T-helper 9 cell (primary cell): ENCODE results near the gene EVL.

Experiments
- DNase-seq: peaks from one replicate; pipeline ENCODE4 v3.0.0-alpha.2; 2020

Gene EVL

DNA sequence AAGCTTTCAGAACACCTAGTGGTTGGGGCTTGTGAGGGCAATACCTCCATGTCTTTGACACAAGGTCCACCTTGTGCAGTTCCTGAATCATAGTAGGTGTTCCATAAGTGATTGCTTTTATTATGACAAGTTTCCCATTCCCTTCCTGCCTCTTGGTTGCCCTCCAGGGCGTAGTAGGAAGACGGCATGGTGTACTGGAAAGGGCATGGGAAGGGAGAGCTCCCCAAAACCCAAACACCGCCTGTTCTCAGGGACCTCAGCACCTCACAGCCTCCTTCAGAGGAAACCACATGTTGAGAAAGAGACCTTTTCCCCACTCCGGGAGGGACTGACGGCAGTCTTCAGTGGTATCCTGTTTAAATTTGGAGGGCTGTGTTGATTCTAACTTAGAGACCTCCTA lies 21.1 kb downstream of the EVL start:
- DNase-seq = no peak

DNA sequence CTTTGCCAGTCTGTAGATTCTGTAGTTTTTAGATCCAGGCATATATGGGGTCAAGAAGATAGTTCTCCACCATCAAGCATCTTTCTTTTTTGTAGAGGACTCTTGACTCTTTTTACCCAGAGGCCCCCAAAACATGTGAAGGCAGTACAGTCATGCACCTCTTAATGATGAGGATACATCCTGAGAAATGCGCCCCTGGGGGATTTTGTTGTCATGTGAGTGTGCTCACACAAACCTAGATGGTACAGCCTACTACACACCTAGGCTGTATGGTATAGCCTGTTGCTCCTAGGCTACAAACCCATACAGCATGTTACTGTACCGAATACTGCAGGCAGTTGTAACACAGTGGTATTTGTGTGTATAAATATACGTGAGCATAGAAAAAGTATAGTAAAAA lies 23.0 kb downstream of the EVL start:
- no peak for DNase-seq

DNA sequence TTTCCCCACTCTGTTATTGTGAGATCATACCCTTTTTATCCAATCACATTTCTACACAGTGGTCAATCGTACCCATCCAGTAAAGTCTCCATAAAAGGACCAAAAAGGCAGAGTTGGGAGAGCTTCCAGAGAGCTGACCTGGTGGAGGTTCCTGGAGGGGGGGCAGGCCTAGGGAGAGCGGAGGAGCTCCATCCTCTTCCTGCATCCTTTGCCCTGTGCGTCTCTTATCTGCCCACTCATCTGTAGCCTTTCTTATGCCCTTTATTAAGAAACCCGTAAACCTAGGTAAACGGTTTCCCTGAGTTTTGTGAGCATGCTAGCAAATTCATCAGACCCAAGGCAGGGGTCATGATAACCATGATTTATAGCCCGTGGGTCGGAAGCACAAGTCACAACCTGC lies 26.2 kb downstream of the EVL start:
- no peak for DNase-seq

DNA sequence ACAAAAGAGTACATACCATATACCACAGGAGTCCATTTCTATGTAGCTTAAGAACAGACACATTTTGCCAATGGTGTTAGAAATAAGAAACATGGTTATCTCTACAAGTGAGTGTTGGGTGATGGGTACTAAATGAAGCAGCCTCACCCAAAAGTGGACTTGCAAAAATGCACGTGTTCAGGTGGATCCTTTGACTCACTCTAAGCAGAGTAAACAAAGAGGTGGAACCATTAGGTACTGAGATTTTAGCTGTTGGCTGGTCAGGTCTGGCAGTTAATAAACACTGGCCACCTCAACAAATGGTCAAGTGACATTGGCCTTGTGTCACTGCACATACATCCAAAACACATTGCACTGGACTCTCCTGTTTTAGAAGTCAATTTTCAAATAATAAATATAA lies 27.6 kb downstream of the EVL start:
- DNase-seq = no peak

DNA sequence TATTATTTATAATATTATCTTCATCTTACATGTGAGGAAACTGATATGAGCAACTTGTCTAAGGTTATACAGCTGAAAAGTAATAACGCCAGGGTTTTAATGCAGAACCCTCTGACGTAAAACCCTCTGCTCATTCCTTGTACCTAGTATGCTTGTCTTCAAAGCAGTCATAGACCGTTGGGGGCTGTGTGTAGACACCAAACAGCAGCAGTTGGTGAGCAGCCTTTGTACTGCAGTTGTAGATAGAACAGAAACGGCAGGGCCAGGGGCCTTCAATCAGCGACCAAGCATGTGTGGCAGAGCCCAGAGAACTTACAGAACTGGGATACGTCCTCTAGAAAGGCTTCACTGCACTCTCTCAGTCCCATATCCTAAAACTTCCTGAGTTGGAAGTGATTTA lies 28.1 kb downstream of the EVL start:
- DNase-seq = no peak

DNA sequence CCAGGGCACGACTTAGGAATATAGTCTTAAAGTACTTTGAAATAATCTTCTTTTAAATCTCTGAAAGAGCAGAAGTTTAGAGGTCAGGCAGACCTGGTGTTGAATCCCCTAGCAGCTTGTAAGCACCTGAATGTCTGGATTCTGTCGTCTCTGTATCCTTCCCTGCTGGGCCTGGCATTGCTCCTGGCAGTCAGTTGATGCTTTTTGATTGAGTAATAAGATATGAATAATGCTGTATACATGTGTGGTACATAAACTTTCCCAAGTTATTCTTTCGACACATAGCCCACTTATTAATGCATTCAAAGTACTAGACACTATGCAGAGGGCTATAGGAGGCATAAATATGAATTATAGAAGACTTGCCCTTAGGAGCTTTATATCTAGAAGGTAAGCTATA lies 31.4 kb downstream of the EVL start:
- DNase-seq = no peak

DNA sequence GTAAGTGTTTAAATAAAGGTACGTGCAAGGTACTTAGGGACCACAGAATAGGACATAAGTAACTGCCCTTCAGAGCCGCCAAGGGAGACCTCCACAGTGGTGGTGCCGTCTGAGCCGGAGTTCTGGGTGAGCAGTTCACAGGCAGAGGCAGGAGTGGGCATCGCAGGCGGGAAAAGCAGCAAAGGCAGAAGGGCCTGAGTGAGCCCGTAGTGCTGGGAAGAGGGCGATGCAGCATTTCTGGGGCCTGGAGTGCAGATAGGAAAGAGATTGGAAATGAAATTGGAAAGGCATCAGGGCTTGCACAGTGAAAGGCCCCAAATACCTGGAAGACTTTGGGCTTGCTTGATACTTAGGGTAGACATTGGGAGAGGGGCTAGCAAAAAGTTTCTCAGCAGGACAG lies 32.9 kb downstream of the EVL start:
- no peak for DNase-seq

DNA sequence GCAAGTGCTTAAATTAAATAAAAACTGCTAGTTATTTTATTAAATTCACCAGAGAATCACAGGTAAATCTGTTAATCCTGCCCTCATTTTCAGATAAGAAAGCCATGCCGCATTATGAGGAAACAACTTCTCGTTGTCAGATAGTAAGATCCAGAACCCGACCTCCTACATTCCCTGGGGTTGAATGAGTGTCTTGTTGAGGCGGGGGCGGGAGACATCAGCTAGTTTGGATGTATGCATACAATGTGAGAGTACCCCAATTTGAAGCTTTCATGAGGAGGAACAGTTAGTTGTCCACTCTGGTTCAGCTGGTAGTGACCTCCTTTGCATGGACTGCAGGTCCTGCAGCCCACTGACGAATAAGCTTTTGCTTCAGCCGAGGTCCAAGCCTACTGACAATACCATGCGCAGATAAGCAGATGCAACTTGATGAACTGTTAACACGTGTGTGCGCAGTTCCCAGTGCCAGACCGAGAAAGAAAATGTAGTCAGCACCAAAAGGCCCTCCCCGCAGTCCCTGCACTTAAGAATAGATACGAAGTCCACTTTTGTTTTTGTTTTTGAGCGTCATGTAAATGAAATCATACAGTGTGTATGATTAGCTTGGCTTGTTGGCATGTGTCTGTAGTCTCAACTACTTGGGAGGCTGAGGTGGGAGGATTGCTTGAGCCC lies 34.9 kb downstream of the EVL start:
- DNase-seq = no peak

DNA sequence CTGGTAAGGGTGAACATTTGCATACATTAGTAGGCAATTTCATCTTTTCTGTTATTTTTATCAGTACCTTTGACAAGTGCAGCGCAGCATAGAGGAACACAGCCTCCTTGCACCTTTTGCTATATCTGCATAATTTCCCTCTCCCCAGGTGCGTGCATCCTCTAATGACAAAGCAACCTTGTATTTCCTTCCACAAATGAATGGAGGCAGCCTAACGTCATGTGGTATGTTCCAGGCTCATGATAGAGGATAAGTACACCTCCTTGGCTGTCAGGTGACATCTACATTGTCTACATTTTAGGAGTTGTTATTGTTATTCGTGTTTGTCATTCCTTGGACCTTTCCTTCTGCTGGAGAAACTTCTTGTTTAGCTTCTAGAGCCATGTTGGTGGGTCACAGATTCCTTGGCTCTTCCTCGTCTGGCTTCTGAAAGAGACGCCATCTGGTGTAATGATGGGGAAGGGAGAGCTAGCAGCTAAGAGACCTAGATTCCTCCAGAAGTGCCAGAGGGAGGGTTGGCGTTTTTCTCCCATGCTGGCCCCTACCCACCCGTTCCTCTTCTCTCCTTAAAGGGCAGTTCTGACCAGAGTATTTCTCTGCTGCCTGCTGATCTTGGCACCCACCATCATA lies 37.0 kb downstream of the EVL start:
- DNase-seq = no peak

DNA sequence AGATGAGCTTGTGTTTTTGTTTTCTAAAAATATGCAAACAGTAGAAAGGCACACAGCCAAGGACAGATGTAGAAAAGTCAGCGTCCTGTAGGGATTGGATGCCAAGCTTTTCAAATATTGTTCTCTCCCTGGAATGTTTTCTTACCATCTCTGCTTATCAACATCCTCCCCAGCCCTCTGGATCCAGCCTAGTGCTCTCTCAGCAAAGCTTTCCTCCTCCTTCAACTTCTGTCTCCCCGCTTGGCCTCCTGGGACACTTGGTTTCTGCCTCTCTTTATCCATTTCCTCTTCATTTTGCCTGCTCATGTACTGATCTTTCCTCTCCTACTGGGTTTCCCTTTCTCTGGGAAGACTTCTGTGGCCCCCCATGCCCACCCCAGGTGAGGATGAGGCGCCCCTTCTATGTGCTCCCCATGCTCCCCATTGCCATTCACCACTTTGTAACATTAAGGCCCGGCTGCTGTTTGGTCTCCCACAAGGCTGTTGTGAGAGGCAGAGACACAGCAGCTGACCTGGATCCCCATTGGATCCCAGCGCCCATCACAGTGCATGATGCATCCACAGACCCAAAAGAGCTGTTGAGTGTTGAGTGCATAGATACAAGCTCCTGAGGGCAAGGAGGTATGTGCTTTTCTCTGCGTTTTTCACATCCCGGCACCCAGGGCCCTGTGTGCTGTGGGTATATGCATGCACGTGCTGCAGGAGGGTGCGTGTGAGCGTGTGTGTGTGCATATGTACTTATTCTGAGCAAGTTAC lies 38.2 kb downstream of the EVL start:
- no peak for DNase-seq

DNA sequence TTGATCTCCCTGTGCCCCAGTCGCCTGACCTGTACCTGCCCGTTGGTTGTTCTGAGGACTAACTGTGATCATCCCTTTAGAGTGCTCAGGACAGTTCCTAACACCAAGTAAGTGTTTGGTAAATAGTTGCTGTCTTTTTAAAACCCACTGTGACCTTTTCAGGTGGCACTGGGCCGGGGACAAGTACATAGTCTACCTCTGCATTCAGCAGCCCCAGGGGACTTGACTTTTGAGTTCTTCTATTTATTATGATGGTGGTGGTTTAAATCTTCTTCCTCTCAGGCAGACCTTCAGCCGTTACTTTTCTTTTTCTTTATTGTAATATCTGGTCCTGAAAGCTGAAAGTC lies 38.8 kb downstream of the EVL start:
- no peak for DNase-seq

DNA sequence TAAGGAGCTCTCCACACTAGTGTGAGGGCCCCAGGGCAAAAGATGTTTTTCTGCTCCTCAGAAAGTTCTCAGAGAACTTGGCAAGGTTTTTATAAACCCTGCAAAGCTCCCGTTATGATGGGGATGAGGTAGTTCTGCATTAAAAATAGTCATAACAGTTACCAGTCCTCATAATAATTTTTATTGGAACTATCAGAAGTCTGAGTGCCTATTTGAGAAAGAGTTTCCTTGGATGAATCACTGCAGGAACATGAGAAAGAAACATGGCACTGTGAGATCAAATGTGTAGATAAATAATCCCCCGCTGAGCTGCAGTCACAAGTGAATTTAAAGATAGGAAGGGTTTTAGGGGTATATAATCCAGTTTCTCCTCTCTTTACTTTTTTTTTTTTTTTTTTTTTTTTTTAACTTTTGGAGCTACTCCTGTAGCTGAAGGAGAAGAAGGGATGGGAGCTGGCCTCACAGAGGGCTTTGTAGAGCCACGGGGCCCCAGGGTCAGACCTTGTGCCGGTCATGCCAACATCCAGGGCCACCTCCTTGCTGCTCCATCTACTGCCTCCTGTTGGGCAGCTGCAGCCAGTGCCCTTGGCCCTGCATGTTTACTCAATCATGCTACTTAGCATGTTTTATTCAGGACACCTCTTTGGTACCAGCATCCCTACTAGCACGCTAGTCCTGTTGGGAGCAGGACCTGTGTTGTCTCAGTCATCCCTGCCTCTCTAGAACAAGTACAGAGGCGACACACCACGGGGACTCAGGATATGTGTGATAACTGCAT lies 39.5 kb downstream of the EVL start:
- no peak for DNase-seq

DNA sequence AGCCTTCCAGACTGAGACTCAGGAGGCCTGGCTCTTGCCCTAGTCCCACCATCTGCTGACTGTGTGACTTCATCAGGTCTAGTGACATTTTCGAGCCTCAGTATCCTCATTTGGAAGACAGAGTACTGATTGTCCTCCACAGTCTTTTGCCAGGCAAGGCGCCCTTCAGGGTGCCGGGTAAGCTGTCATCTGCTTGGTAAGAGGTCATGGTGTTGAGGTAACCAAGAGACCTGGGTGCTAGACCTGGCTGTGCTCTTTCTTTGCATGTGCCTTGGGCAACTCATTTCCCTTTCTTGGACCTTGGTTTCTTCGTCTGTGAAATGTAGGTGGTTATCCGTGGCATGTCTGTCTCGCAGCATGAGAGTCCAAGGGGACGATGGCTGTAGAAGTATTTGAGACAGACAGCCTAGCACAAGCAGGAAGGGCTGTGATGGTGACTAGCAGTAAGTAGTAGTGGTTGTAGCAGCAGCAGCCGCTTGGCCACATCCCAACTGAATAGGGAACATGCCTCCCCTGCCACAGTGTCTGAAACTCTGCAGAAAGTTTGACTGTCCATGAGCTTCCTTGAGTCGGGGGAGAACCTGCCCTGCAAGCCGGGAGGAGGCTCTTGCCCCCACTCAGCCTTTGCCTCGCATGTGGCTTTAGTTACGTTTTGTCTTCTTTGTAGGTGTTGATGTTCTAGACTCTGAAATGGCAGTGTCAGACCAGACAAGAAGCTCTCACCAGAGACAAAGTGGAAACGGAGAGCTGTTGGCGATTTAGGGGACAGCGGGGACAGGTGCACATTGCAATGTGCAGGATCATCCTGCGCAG lies 40.3 kb downstream of the EVL start:
- DNase-seq = no peak

DNA sequence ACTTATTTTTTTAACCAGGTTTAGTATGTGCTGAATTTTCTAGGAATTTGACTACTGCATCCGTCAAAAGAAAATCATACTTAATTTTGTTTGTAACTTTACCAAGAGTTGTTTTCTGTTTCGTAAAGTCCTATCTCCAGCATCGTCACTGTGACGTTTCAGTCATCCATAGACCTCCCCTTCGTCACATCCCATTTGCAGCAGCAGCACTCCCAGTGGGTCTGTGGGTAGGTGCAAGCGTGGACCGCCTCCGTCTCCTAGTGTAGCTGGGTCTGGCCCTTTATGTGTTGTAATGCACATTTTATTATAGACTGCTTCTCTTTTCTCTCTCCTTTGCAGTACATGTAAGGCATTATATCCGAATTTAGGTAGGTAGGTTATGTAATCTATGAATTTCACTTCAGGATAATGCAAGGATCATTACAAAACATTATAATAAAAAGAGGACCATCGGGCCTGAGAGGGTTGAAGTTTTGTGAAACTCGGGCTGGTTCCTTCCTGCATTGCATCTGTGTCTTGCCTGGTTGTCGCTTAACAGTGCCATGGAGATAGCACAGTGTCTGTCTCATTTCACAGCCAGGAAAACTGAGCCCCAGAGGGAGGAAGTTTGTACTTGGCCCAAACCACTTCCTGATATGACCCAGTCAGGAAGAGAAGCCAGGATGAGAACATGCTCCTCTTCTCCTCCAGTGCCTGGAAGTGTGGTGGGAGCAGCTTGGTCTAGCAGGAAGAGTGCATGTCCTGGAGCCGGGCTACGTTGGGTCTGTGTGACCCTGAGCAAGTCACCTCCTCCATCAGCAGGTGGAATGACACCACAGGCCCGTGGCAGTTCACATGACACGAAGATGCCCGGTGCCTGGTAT lies 41.3 kb downstream of the EVL start:
- DNase-seq = peak; percentile 57

DNA sequence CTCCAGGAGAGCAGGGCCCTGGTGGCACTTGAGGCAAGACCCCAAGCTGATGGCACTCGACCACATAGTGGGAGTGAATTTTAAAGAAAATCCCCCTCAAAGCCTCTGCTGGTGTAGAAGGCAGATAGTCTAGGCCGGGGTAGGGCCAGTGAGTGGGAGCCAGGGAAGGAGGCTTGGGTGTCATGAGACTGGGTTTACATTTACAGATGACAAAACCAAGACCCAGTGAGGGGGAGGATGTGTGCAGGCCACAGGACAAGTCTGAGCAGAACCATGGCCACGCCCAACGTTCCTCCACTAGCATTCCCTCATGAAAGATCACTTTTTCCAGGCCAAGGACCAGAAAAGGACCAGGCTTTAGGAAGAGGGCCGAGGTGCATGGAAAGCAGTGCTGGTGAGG lies 42.0 kb downstream of the EVL start:
- no peak for DNase-seq

DNA sequence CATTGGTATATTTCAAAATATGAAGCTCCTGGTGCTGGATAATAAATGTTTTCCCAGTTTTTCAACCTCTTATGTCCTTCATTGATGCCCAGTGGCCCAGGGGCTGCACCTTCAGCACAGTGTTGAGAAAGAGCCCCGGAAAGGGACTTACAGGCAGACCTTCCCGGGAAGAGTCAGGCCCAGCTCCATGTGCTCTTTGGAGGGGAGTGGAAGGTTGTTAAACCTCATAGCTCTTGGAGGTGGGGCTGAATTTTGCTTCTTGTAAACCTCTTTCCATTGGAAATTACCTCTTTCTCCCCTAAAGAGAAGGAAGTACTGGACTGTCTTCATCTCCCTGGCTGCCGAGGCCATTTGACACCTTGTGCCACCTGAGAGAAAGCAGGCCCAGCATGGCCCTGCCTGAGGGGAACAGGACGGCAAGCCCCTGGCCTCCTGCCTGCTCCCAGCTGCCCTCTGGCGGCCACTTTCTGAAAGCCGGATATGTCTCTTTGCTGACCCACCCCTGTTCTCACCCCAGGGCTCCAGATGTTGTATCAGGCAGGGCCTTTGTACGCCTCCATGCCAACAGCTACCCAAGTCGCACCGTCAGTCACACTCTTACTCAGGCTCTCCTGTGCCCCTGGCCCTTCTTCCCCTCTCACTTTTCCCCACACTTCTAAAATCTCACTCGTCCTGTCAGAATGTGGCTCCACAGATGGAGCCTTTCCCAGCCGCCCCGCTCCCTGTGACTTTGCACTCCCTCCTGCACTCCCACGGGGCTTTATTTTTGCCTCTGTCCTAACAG lies 43.0 kb downstream of the EVL start:
- DNase-seq = peak; percentile 90

DNA sequence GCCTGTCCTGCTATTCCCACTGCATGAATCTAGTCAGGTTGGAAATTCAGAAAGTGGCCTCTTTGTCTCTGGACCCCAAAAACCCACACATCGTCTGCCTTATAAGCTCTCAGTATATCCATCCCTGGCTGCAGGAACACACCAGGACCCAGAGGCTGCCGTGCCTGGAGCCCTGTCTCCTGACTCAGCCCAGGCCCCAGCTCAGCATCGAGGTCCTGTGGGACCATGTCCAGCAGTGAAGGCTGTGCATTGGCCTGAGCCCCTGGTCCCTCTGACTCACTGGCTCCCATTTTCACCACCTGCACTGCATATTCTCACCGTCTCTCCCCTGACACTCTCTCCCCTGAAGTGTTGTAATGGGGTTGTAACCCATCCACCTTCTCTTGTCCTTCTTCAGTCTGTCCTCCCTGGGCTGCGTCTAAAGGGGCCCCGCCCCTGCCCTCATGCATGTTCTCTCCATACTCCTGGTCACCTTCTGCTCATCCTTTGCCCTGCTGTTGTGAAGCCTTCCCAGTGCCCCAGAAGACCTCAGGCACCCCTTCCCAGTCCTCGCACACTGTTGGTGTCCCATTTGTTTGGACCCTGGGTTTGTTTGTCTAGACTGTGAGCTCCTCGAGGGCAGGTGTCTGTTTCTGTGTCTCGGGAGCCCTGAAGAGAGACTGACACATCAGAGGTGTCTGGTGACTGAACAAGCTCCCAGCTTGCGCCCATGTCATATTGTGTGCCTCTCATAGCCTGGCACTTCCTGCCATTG lies 43.8 kb downstream of the EVL start:
- DNase-seq = no peak

DNA sequence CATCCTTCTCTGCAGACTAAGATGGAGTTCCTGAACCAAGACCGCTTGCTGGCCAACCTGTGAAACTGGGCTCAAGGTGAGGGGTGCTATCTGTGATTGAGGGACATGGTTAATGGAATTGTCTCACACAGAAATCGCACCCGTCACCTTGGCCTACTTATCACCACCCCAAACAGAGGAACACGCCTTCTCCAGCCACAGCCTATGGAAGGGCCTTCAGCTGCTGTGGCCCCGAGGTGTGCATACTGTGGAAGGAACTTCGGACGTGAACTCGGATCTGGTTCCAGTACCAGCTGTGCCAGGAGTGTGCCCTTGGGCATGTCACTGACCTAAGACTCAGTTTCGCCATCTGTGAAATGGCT lies 44.4 kb downstream of the EVL start:
- no peak for DNase-seq

DNA sequence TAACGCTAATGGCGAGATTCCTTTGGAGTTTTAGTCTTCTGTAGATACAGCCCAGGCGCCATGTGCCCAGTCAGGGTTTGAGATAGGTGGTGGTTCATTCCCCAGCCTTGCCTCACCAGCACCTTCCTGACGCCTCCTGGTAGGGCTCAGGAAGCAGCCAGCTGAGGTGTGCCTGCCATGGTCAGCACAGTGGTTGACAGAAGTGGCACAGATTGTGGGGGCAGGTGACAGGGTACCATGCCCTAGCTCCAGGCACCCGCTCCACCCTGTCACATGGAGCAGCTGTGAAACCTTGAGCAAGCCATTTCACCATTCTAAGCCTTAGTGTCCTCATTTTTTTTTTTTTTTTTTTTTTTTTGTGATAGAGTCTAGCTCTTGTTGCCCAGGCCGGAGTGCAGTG lies 45.6 kb downstream of the EVL start:
- no peak for DNase-seq
